ENCODE data around the gene TMCO1. TPM values are rescaled to one million over a fixed set of nuclear protein-coding genes. Genes with fewer than 3 reads are reported as not detected.

TMCO1 gene
- total RNA-seq, 6 donors from 2014 or later, result 10.5 to 82.4 (median 55.8) TPM

DNA sequence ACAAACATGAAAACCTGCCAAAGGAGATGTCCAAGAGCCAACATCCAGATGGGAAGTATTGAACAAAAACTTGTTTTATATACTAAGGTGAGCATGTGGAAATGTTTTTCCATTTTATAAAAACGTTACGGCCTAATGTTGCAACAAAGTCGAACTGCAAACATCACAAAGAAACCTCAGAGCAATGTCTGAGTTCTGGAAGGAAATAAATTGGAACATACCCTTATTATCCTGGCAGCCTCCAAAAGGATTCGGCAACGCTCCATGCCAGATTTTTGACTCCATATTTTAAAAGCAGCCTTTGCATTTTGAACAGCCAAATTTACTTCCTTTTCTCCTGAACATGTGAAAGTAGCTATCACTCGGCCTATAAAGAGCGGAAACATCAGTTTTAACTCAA is 73.6 kb downstream of the TMCO1 start:
- Histone ChIP-seq H3K9me3 (no peaks in the 10 kb centered on the region), H3K36me3 (peaks cover 0 to 12% (median 2%) of the 10 kb centered on the region in 4 donors), H3K27ac (peak overlapping the region in 1 of 4 donors; percentile 19), H3K27me3 (no peaks in the 10 kb centered on the region), H3K4me1 (peaks cover 20 to 36% (median 21%) of the 10 kb centered on the region in 4 donors), H3K4me3 (no peak overlapping the region)
- DNase-seq (no peak), ATAC-seq (ENCODE audit: low FRiP score in 2 of 2) (no peak)
- WGBS, 2 donors, result 64 to 68% methylated on average over 7 of the region's 7 CpGs
- TF ChIP-seq, protein P1, sequence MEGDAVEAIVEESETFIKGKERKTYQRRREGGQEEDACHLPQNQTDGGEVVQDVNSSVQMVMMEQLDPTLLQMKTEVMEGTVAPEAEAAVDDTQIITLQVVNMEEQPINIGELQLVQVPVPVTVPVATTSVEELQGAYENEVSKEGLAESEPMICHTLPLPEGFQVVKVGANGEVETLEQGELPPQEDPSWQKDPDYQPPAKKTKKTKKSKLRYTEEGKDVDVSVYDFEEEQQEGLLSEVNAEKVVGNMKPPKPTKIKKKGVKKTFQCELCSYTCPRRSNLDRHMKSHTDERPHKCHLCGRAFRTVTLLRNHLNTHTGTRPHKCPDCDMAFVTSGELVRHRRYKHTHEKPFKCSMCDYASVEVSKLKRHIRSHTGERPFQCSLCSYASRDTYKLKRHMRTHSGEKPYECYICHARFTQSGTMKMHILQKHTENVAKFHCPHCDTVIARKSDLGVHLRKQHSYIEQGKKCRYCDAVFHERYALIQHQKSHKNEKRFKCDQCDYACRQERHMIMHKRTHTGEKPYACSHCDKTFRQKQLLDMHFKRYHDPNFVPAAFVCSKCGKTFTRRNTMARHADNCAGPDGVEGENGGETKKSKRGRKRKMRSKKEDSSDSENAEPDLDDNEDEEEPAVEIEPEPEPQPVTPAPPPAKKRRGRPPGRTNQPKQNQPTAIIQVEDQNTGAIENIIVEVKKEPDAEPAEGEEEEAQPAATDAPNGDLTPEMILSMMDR (IDR thresholded peaks at IDR 0.05), result no peak
- TF ChIP-seq EP300 (IDR thresholded peaks at IDR 0.05), result no peak
- no peak for TF ChIP-seq POLR2AphosphoS5 (IDR thresholded peaks at IDR 0.05)
- TF ChIP-seq POLR2A (IDR thresholded peaks at IDR 0.05), result no peak

DNA sequence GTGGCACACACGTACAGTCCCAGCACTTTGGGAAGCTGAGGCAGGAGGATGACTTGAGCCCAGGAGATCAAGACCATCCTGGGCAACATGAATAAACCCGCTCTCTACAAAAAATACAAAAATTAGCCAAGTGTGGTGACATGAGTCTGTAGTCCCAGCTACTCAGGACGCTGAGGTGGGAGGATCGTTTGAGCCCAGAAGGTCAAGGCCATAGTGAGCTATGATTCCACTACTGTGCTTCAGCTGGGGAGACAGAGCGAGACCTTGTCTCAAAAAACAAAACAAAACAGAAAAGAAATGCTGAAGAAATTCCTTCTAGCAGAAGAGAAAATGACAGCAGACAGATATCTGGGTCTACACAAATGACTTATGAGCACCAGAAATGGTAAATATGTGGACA is 80.6 kb downstream of the TMCO1 start:
- no peak for TF ChIP-seq EP300 (IDR thresholded peaks at IDR 0.05)
- TF ChIP-seq, protein P1 (IDR thresholded peaks at IDR 0.05), result no peak
- TF ChIP-seq POLR2A (IDR thresholded peaks at IDR 0.05), result no peak
- TF ChIP-seq POLR2AphosphoS5 (IDR thresholded peaks at IDR 0.05), result no peak

DNA sequence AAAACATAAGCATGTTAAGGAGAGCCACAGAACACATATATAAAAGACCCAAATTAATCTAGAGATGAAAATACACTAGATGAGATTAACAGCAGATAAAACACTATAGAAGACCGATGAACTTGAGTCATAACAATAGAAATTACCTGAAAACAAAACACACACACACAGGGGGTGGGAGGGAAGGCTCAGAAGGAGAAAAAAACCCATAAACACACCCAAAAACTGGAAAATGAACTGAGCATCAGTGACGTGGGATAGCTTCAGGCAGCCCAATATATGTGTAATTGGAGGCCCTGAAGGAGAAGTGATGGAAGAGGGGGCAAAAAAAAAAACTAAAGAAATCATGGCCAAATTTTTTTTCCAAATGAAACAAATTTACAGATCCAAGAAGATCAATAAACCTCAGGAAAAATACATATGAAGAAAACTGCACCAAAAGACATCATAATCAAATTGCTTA is 81.7 kb downstream of the TMCO1 start:
- no peak for ATAC-seq (ENCODE audit: low FRiP score in 2 of 2)

More for the DNA sequence above, 80.6 kb downstream of the TMCO1 start:
- Histone ChIP-seq H3K27ac (no peak overlapping the region), H3K9me3 (no peaks in the 10 kb centered on the region), H3K4me1 (peaks cover 0 to 15% (median 4%) of the 10 kb centered on the region in 4 donors), H3K4me3 (no peak overlapping the region), H3K27me3 (no peaks in the 10 kb centered on the region), H3K36me3 (peaks cover 0 to 19% (median 4%) of the 10 kb centered on the region in 4 donors)
- DNase-seq, result no peak
- ATAC-seq (ENCODE audit: low FRiP score in 2 of 2), result no peak
- 95 to 96% methylated on average over 5 of the region's 5 CpGs for WGBS, 2 donors

DNA sequence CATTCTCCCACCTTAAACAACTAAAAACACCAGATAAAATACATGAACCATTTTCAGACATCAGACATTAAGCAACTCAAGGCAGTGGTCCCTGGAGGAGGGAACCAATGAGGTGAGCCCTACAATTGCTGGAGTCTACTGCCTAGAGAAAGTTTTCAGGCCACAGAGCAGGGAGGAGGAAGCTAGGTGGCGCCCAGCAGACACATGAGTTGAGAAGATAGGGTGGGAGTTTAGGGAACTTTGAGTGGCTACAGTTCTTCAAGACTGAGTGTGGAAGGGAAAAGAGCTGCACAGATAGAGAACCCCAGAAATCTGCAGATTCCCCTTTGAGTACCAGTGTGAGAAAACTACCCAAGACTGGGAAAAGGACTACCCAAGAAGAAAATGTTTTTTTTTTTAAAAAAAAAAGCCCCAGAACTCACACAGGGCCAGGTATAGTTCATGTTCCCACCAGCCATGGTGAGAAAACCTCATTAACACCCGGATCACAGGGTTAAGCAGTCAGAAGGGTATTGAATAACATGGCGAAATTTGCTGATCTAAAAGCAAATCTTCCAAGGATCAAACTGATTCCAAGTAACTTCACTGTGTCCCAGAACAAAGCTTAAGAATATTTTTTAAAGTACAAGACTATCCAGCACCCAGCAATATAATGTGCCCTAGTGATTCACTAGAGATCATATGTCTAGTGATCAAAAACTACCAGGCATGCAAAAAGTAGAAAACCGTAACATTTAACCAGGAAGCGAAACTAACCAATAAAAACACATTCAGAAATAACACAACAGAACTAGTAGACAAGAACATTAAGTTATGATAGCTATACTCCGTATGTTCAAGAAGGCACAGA is 82.3 kb downstream of the TMCO1 start:
- Histone ChIP-seq H3K27ac (no peak overlapping the region), H3K4me1 (peaks cover 0 to 15% (median 4%) of the 10 kb centered on the region in 4 donors), H3K27me3 (no peaks in the 10 kb centered on the region), H3K36me3 (peaks cover 0 to 36% (median 13%) of the 10 kb centered on the region in 4 donors), H3K9me3 (no peaks in the 10 kb centered on the region), H3K4me3 (no peak overlapping the region)
- DNase-seq, result no peak
- WGBS, 2 donors, result 86 to 91% methylated on average over 6 of the region's 6 CpGs
- TF ChIP-seq, protein P1 (IDR thresholded peaks at IDR 0.05), result no peak
- no peak for TF ChIP-seq POLR2AphosphoS5 (IDR thresholded peaks at IDR 0.05)
- TF ChIP-seq EP300 (IDR thresholded peaks at IDR 0.05), result no peak
- TF ChIP-seq POLR2A (IDR thresholded peaks at IDR 0.05), result no peak
- ATAC-seq (ENCODE audit: low FRiP score in 2 of 2), result peak in 1 of 2 donors; percentile 40

More for the DNA sequence above, 81.7 kb downstream of the TMCO1 start:
- H3K36me3 ChIP-seq, result peaks cover 0 to 29% (median 8%) of the 10 kb centered on the region in 4 donors
- H3K9me3 ChIP-seq, result no peaks in the 10 kb centered on the region
- DNase-seq, result no peak
- no peak overlapping the region for H3K27ac ChIP-seq
- TF ChIP-seq POLR2A (IDR thresholded peaks at IDR 0.05) (no peak), POLR2AphosphoS5 (IDR thresholded peaks at IDR 0.05) (no peak), EP300 (IDR thresholded peaks at IDR 0.05) (no peak)
- TF ChIP-seq, protein P1 (IDR thresholded peaks at IDR 0.05), result no peak
- peaks cover 0 to 15% (median 4%) of the 10 kb centered on the region in 4 donors for H3K4me1 ChIP-seq
- H3K4me3 ChIP-seq, result no peak overlapping the region
- WGBS, 2 donors, result 93 to 97% methylated on average over 2 of the region's 2 CpGs
- no peaks in the 10 kb centered on the region for H3K27me3 ChIP-seq

All from upper lobe of left lung (tissue), 6 donors.